Thyroid gland (tissue), 4 donors: ENCODE measurements around the gene MAGT1.

Experiments
- POLR2A ChIP-seq, 2 donors: fragments of 450-650 bp; IDR thresholded peaks; one replicate each; pipeline ENCODE4 v1.6.1; 2017; ENCODE audit warnings: antibody characterized with exemption in 2 of 2, mild to moderate bottlenecking in 2 of 2, moderate library complexity in 1 of 2
- TF ChIP-seq, protein P1 (sequence below), 6 experiments: fragments of 200-600 bp in 3 of 6; fragments of 450-650 bp in 3 of 6; sonication (generic) in 3 of 6; IDR thresholded peaks; one replicate each; pipeline ENCODE4 v1.5.1; 2016 to 2019; ENCODE audit warnings: antibody characterized with exemption in 6 of 6, mild to moderate bottlenecking in 2 of 6, inconsistent platforms in 1 of 6, moderate library complexity in 1 of 6

GRCh38 chrX:77938083-77938680, 42.9 kb upstream of the MAGT1 start:
- TF ChIP-seq, protein P1, sequence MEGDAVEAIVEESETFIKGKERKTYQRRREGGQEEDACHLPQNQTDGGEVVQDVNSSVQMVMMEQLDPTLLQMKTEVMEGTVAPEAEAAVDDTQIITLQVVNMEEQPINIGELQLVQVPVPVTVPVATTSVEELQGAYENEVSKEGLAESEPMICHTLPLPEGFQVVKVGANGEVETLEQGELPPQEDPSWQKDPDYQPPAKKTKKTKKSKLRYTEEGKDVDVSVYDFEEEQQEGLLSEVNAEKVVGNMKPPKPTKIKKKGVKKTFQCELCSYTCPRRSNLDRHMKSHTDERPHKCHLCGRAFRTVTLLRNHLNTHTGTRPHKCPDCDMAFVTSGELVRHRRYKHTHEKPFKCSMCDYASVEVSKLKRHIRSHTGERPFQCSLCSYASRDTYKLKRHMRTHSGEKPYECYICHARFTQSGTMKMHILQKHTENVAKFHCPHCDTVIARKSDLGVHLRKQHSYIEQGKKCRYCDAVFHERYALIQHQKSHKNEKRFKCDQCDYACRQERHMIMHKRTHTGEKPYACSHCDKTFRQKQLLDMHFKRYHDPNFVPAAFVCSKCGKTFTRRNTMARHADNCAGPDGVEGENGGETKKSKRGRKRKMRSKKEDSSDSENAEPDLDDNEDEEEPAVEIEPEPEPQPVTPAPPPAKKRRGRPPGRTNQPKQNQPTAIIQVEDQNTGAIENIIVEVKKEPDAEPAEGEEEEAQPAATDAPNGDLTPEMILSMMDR (IDR thresholded peaks at IDR 0.05): no peak
- no peak for TF ChIP-seq POLR2A (IDR thresholded peaks at IDR 0.05)
